Panc1 (cell line): ENCODE measurements around the gene B4GALT4. TPM values are rescaled to one million over a fixed set of nuclear protein-coding genes. Genes with fewer than 3 reads are reported as not detected.
A peak's percentile ranks its signal among the peaks of the same experiment; 100 is the strongest.
"Not testable (repeated sequence)": the region's sequence is repeated elsewhere in the genome, so short reads cannot be mapped to it uniquely, and the experiment has no call there.

Source experiments
- ATAC-seq: fragments of 200-7000 bp; cut with Tn5 transposase; 2 replicates; pipeline ENCODE4 v1.9.1; 2020; ENCODE audit warnings: mild to moderate bottlenecking, moderate library complexity
- BruUV-seq: library from RNA; stranded (reverse); fragments of 400-500 nt; replicated peaks from 2 replicates; lab custom pipeline; 2021; lab: Mats Ljungman, UMichigan
- CTCF ChIA-PET: fragments of 300-600 bp; sonication (Branson Sonifier 250); formaldehyde crosslinking; loops from one replicate; lab custom pipeline; 2022; ENCODE audit warnings: antibody characterized with exemption; lab: Charles Lee
- POLR2A ChIA-PET: fragments of 300-600 bp; sonication (Branson Sonifier 250); formaldehyde crosslinking; loops from one replicate; lab custom pipeline; 2022; ENCODE audit warnings: antibody characterized with exemption; lab: Charles Lee
- DNase-seq: peaks from one replicate; pipeline ENCODE4 v3.0.0-alpha.2; 2010; ENCODE audit warnings: low read depth, low spot score
- H3K27ac ChIP-seq: 2 replicates; pipeline ENCODE4 v1.5.1; 2011; ENCODE audit warnings: mild to moderate bottlenecking, low read length, inconsistent platforms
- H3K27me3 ChIP-seq: fragments of 200-500 bp; sonication (Bioruptor generic); 2 replicates; pipeline ENCODE4 v1.6.0; 2014; ENCODE audit warnings: low read length, inconsistent platforms; ENCODE audit not compliant: control insufficient read depth, insufficient read depth
- H3K36me3 ChIP-seq: fragments of 200-500 bp; sonication (Bioruptor generic); 2 replicates; pipeline ENCODE4 v1.5.1; 2014; ENCODE audit warnings: inconsistent platforms, mild to moderate bottlenecking, low read length, moderate library complexity; ENCODE audit not compliant: control insufficient read depth, insufficient read depth
- H3K4me1 ChIP-seq: 2 replicates; pipeline ENCODE4 v1.5.1; 2011; ENCODE audit warnings: inconsistent platforms, mild to moderate bottlenecking, low read length, moderate library complexity; ENCODE audit not compliant: control insufficient read depth, insufficient read depth
- H3K4me3 ChIP-seq, 2 experiments: 2 replicates each; pipeline ENCODE4 v1.5.1; 2011 to 2012; ENCODE audit warnings: low read depth in 2 of 2, low read length in 2 of 2, mild to moderate bottlenecking in 2 of 2, inconsistent platforms in 1 of 2, moderate library complexity in 1 of 2
- H3K9me3 ChIP-seq: fragments of 200-500 bp; sonication (Bioruptor generic); 2 replicates; pipeline ENCODE4 v1.5.1; 2014; ENCODE audit warnings: low read depth, mild to moderate bottlenecking, inconsistent platforms, low read length, moderate library complexity; ENCODE audit not compliant: control insufficient read depth, insufficient read depth
- POLR2AphosphoS5 ChIP-seq: IDR thresholded peaks from 2 replicates; pipeline ENCODE4 v1.6.1; 2012; ENCODE audit warnings: mild to moderate bottlenecking, low read depth, low read length, moderate library complexity
- SIN3A ChIP-seq: IDR thresholded peaks from 2 replicates; pipeline ENCODE4 v1.6.1; 2012; ENCODE audit warnings: low read depth, mild to moderate bottlenecking, low read length, moderate library complexity, borderline replicate concordance; ENCODE audit not compliant: insufficient read depth
- TCF7L2 ChIP-seq: IDR thresholded peaks from 2 replicates; pipeline ENCODE4 v1.6.1; 2011; ENCODE audit warnings: mild to moderate bottlenecking, low read depth, low read length, inconsistent platforms
- in situ Hi-C: cut with HindIII; loops from 2 replicates; pipeline ENCODE4 v1.10.0; 2016; ENCODE audit warnings: low sequenced_read_pairs, low pct_unique_long_range_greater_than_20kb
- intact Hi-C: fragments of 100-400 bp; cut with micrococcal nuclease; formaldehyde crosslinking; loops from one replicate; pipeline ENCODE4 v1.10.0; 2022; ENCODE audit not compliant: unreplicated experiment
- total RNA-seq: library from RNA; stranded (reverse); gene quantifications from one replicate; pipeline ENCODE4 v1.2.1, GENCODE V29; 2021; ENCODE audit not compliant: unreplicated experiment
- TF ChIP-seq, protein P1 (sequence below), 2 experiments: IDR thresholded peaks; 2 replicates each; pipeline ENCODE4 v1.6.1; 2011 to 2012; ENCODE audit warnings: low read depth in 2 of 2, control low read depth in 1 of 2, low read length in 1 of 2, mild to moderate bottlenecking in 1 of 2, moderate library complexity in 1 of 2; ENCODE audit not compliant: insufficient read depth in 1 of 2
- TF ChIP-seq, protein P2 (sequence below): fragments of 450-650 bp; IDR thresholded peaks from 2 replicates; pipeline ENCODE4 v1.5.1; 2017; ENCODE audit warnings: mild to moderate bottlenecking

The B4GALT4 gene
- total RNA-seq, 1 experiment from 2014 or later: 27.4 TPM

DNA sequence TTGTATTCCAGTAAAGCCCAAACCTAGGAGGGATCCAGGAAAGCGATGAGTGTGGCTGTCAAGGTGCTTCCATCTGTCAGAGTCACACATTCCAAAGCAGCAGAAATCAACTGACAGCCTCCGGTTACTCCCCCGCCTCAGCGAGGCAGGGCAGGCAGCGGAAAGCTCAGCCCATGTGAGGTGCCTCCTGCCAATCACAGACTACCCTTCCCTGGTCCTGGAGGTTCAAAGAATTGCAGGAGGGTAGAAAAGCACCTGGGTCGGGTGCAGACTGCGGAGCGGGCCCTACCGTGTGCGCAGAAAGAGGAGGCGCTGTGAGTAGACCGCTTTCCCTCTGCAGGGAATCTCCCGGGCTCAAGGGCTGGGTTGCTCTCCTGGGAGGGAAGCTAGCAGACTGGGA lies 67.4 kb downstream of the B4GALT4 start, which contains the start of gene UPK1B:
Gene UPK1B, plus strand, starts transcription at position 274 of the 400 bp plus-strand sequence. CDS start 13,144 bp downstream, outside the sequence.
- Histone ChIP-seq H3K9me3 (no peaks in the 10 kb centered on the region), H3K4me3 (peak within 1 kb of the TSS in 1 of 2 experiments; percentile 5; a peak in 1 of 4 replicates), H3K36me3 (no peaks in the 10 kb centered on the region), H3K27ac (no peak within 1 kb of the TSS), H3K27me3 (no peaks in the 10 kb centered on the region), H3K4me1 (peaks cover 5% of the 10 kb centered on the region; the same call in 1 of the 2 replicates)
- no peak for DNase-seq
- no peak for TF ChIP-seq SIN3A
- TF ChIP-seq, protein P1, sequence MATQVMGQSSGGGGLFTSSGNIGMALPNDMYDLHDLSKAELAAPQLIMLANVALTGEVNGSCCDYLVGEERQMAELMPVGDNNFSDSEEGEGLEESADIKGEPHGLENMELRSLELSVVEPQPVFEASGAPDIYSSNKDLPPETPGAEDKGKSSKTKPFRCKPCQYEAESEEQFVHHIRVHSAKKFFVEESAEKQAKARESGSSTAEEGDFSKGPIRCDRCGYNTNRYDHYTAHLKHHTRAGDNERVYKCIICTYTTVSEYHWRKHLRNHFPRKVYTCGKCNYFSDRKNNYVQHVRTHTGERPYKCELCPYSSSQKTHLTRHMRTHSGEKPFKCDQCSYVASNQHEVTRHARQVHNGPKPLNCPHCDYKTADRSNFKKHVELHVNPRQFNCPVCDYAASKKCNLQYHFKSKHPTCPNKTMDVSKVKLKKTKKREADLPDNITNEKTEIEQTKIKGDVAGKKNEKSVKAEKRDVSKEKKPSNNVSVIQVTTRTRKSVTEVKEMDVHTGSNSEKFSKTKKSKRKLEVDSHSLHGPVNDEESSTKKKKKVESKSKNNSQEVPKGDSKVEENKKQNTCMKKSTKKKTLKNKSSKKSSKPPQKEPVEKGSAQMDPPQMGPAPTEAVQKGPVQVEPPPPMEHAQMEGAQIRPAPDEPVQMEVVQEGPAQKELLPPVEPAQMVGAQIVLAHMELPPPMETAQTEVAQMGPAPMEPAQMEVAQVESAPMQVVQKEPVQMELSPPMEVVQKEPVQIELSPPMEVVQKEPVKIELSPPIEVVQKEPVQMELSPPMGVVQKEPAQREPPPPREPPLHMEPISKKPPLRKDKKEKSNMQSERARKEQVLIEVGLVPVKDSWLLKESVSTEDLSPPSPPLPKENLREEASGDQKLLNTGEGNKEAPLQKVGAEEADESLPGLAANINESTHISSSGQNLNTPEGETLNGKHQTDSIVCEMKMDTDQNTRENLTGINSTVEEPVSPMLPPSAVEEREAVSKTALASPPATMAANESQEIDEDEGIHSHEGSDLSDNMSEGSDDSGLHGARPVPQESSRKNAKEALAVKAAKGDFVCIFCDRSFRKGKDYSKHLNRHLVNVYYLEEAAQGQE (IDR thresholded peaks at IDR 0.05; ENCODE audit: insufficient read depth in 1 of 2, low read depth in 2 of 2, low read length in 1 of 2): no peak
- TF ChIP-seq TCF7L2: no peak
- TF ChIP-seq POLR2AphosphoS5: no peak
- TF ChIP-seq, protein P2, sequence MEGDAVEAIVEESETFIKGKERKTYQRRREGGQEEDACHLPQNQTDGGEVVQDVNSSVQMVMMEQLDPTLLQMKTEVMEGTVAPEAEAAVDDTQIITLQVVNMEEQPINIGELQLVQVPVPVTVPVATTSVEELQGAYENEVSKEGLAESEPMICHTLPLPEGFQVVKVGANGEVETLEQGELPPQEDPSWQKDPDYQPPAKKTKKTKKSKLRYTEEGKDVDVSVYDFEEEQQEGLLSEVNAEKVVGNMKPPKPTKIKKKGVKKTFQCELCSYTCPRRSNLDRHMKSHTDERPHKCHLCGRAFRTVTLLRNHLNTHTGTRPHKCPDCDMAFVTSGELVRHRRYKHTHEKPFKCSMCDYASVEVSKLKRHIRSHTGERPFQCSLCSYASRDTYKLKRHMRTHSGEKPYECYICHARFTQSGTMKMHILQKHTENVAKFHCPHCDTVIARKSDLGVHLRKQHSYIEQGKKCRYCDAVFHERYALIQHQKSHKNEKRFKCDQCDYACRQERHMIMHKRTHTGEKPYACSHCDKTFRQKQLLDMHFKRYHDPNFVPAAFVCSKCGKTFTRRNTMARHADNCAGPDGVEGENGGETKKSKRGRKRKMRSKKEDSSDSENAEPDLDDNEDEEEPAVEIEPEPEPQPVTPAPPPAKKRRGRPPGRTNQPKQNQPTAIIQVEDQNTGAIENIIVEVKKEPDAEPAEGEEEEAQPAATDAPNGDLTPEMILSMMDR: no peak
- ATAC-seq: peak; percentile 62
- in situ Hi-C loops: no loop called here
- CTCF ChIA-PET: no interaction called here
- intact Hi-C loops: no loop called here
- POLR2A ChIA-PET: no interaction called here
- BruUV-seq: no TSS peak

DNA sequence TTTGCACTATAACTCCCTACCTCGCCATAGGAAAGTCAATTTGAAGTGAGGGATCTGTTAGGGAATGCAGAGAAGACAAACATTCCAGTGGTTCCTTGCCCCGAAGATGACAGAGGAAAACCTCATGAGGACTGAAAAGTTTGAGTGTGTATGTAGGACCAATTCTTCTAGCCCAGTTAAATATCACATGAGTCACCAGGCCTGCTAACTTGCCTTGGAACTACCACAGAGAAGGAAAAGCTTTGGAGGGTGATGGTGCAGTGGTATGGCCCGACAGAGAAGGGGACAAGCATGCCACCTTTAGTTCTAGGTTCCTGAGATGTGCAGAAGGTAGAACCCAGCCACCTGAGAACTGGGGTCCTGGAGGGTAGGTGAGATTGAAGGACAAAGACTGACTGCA lies 69.9 kb downstream of the B4GALT4 start:
- POLR2A ChIA-PET: no interaction called here
- CTCF ChIA-PET: no interaction called here
- Histone ChIP-seq H3K27ac (no peak overlapping the region), H3K9me3 (no peaks in the 10 kb centered on the region), H3K4me1 (peaks cover 5% of the 10 kb centered on the region; the same call in 1 of the 2 replicates), H3K4me3 (no peak overlapping the region), H3K36me3 (no peaks in the 10 kb centered on the region), H3K27me3 (no peaks in the 10 kb centered on the region)
- intact Hi-C loops (no loop called here), in situ Hi-C loops (no loop called here)
- DNase-seq (no peak), ATAC-seq (no peak)
- TF ChIP-seq TCF7L2 (no peak), POLR2AphosphoS5 (no peak), SIN3A (no peak)
- TF ChIP-seq, protein P2: no peak
- TF ChIP-seq, protein P1 (IDR thresholded peaks at IDR 0.05; ENCODE audit: insufficient read depth in 1 of 2, low read depth in 2 of 2, low read length in 1 of 2): no peak
- no TSS peak for BruUV-seq

DNA sequence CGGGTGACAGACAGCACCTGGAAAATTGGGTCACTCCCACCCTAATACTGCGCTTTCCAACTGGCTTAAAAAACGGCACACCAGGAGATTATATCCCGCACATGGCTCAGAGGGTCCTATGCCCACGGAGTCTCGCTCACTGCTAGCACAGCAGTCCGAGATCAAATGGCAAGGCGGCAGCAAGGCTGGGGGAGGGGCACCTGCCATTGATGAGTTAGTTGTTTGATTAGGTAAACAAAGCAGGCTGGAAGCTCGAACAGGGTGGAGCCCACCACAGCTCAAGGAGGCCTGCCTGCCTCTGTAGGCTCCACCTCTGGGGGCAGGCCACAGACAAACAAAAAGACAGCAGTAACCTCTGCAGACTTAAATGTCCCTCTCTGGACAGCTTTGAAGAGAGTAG lies 75.9 kb downstream of the B4GALT4 start:
- POLR2A ChIA-PET: interaction anchor here (0.7 kb wide), 1 partner anchor 11 kb away, joined by 3 read pairs; no protein-coding TSS in a partner anchor

More for the DNA sequence above, 75.9 kb downstream of the B4GALT4 start:
- DNase-seq, H3K36me3 ChIP-seq, H3K27me3 ChIP-seq, CTCF ChIA-PET, H3K9me3 ChIP-seq, intact Hi-C loops, H3K27ac ChIP-seq, ATAC-seq, H3K4me1 ChIP-seq, H3K4me3 ChIP-seq, in situ Hi-C loops, BruUV-seq: not testable (repeated sequence)
